Transverse colon (tissue), 4 donors: ENCODE measurements around the gene CMKLR1. TPM values are rescaled to one million over a fixed set of nuclear protein-coding genes. Genes with fewer than 3 reads are reported as not detected.

Source experiments
- DNase-seq: peaks from one replicate; pipeline ENCODE4 v3.0.0-alpha.2; 2019
- H3K27ac ChIP-seq, 4 donors: fragments of 200-600 bp; sonication (generic); 2 replicates each; pipeline ENCODE4 v1.5.1; 2016 to 2018; ENCODE audit warnings: inconsistent platforms in 4 of 4
- H3K27me3 ChIP-seq: fragments of 200-600 bp; sonication (generic); 2 replicates; pipeline ENCODE4 v1.5.1; 2017; ENCODE audit warnings: inconsistent platforms
- H3K36me3 ChIP-seq, 4 donors: fragments of 200-600 bp; sonication (generic); 2 replicates each; pipeline ENCODE4 v1.5.1; 2017 to 2019; ENCODE audit warnings: inconsistent platforms in 4 of 4
- H3K4me1 ChIP-seq, 4 donors: fragments of 200-600 bp; sonication (generic); 2 replicates each; pipeline ENCODE4 v1.5.1; 2017 to 2020; ENCODE audit warnings: inconsistent platforms in 4 of 4
- H3K4me3 ChIP-seq, 4 donors: fragments of 200-600 bp; sonication (generic); 1 replicate in 1 of 4; 2 replicates in 3 of 4; pipeline versions ENCODE4 v1.5.1 to v1.6.1; 2017 to 2019; ENCODE audit warnings: inconsistent platforms in 4 of 4
- H3K9me3 ChIP-seq, 2 donors: fragments of 200-600 bp; sonication (generic); 2 replicates each; pipeline ENCODE4 v1.5.1; 2017 to 2019; ENCODE audit warnings: inconsistent platforms in 2 of 2
- CTCF ChIP-seq, 5 experiments: fragments of 200-600 bp in 3 of 5; fragments of 450-650 bp in 2 of 5; sonication (generic) in 3 of 5; IDR thresholded peaks; 1 replicate in 2 of 5; 2 replicates in 3 of 5; pipeline ENCODE4 v1.5.1; 2016 to 2017; ENCODE audit warnings: antibody characterized with exemption in 5 of 5, inconsistent platforms in 3 of 5, mild to moderate bottlenecking in 2 of 5, moderate library complexity in 1 of 5
- EP300 ChIP-seq: sonication (generic); formaldehyde crosslinking; IDR thresholded peaks from one replicate; pipeline ENCODE4 v1.6.1; 2017; ENCODE audit warnings: antibody characterized with exemption, low read depth
- POLR2A ChIP-seq: fragments of 450-650 bp; IDR thresholded peaks from one replicate; pipeline ENCODE4 v1.6.1; 2016; ENCODE audit warnings: antibody characterized with exemption, mild to moderate bottlenecking, moderate library complexity
- POLR2AphosphoS5 ChIP-seq, 3 donors: sonication (generic); formaldehyde crosslinking; IDR thresholded peaks; one replicate each; pipeline ENCODE4 v1.6.1; 2016; ENCODE audit warnings: antibody characterized with exemption in 3 of 3
- WGBS, 2 donors: methylation state at CpG; one replicate each; pipeline ENCODE4 v1.1.5; 2018; ENCODE audit warnings: low coverage in 1 of 2; 5-methylcytosine and 5-hydroxymethylcytosine counted together
- in situ Hi-C, 4 donors: fragments of 200-750 bp; cut with MboI; loops; one replicate each; pipeline versions ENCODE4 v1.15.0 to v1.15.1; 2017; ENCODE audit warnings: low sequenced_read_pairs in 3 of 4, low pct_ligation_motif_present in 1 of 4, low pct_unique_long_range_greater_than_20kb in 1 of 4
- intact Hi-C: fragments of 100-400 bp; cut with DNase I; formaldehyde crosslinking; loops from one replicate; pipeline ENCODE4 v1.15.1; 2023; ENCODE audit warnings: low total_unique reads
- total RNA-seq, 4 donors: library from RNA; depleted of rRNA; stranded (reverse); fragments of >200 nt; gene quantifications; one replicate each; pipeline ENCODE4 v1.1.0, GENCODE V29; 2016

Gene CMKLR1
- total RNA-seq, 4 donors from 2014 or later, result 4.2 to 13.5 (median 4.5) TPM

- no peak overlapping the region for H3K4me3 ChIP-seq
- TF ChIP-seq EP300, result no peak
- TF ChIP-seq CTCF (IDR thresholded peaks at IDR 0.05), result no peak
- DNase-seq, result no peak
- no peak overlapping the region for H3K27ac ChIP-seq
- H3K4me1 ChIP-seq, result no peaks in the 10 kb centered on the region
- intact Hi-C loops (no loop called here), in situ Hi-C loops (no loop called here)
- H3K27me3 ChIP-seq, result no peaks in the 10 kb centered on the region
- H3K9me3 ChIP-seq, result no peaks in the 10 kb centered on the region
- H3K36me3 ChIP-seq, result no peaks in the 10 kb centered on the region
Measured at GRCh38 chr12:108277613-108278012, 61.5 kb downstream of the CMKLR1 start.

- 53% methylated on average over 2 of the region's 2 CpGs; no CpG with 5 or more reads in 1 of the 2 donors for WGBS, 2 donors
- Histone ChIP-seq H3K27ac (no peak overlapping the region), H3K4me1 (no peaks in the 10 kb centered on the region), H3K4me3 (no peak overlapping the region), H3K36me3 (no peaks in the 10 kb centered on the region), H3K9me3 (no peaks in the 10 kb centered on the region), H3K27me3 (no peaks in the 10 kb centered on the region)
- TF ChIP-seq CTCF (IDR thresholded peaks at IDR 0.05) (no peak), POLR2A (no peak), POLR2AphosphoS5 (IDR thresholded peaks at IDR 0.05) (no peak), EP300 (no peak)
- in situ Hi-C loops (no loop called here), intact Hi-C loops (no loop called here)
- DNase-seq, result no peak
Measured at GRCh38 chr12:108273217-108273616, 65.9 kb downstream of the CMKLR1 start.

- WGBS, 2 donors, result 40 to 51% methylated on average over 3 to 6 of the region's 6 CpGs
- H3K27ac ChIP-seq, result no peak overlapping the region
- DNase-seq, result no peak
- no peaks in the 10 kb centered on the region for H3K36me3 ChIP-seq
- TF ChIP-seq CTCF (IDR thresholded peaks at IDR 0.05), result no peak
- TF ChIP-seq EP300, result no peak
- no peak for TF ChIP-seq POLR2A
- no peak for TF ChIP-seq POLR2AphosphoS5 (IDR thresholded peaks at IDR 0.05)
- H3K27me3 ChIP-seq, result no peaks in the 10 kb centered on the region
- in situ Hi-C loops, result no loop called here
- no peaks in the 10 kb centered on the region for H3K4me1 ChIP-seq
- no peaks in the 10 kb centered on the region for H3K9me3 ChIP-seq
- H3K4me3 ChIP-seq, result no peak overlapping the region
- intact Hi-C loops, result no loop called here
Measured at GRCh38 chr12:108271951-108272872, 66.9 kb downstream of the CMKLR1 start.

- no peak for DNase-seq
- WGBS, 2 donors, result 54 to 65% methylated on average over 2 of the region's 2 CpGs
- intact Hi-C loops, result no loop called here
Measured at GRCh38 chr12:108270849-108271143, 68.3 kb downstream of the CMKLR1 start.

More at GRCh38 chr12:108270849-108271143, 68.3 kb downstream of the CMKLR1 start:
- no peaks in the 10 kb centered on the region for H3K27me3 ChIP-seq
- in situ Hi-C loops, result no loop called here
- H3K4me1 ChIP-seq, result no peaks in the 10 kb centered on the region
- H3K27ac ChIP-seq, result no peak overlapping the region
- H3K4me3 ChIP-seq, result no peak overlapping the region
- TF ChIP-seq CTCF (IDR thresholded peaks at IDR 0.05) (no peak), POLR2A (no peak), POLR2AphosphoS5 (IDR thresholded peaks at IDR 0.05) (no peak), EP300 (no peak)
- no peaks in the 10 kb centered on the region for H3K9me3 ChIP-seq
- H3K36me3 ChIP-seq, result no peaks in the 10 kb centered on the region
